ENCODE results near the gene DNAH11. TPM values are rescaled to one million over a fixed set of nuclear protein-coding genes. Genes with fewer than 3 reads are reported as not detected.

The DNAH11 gene
- total RNA-seq, 1 experiment from 2014 or later = 1.0 TPM

- no peak overlapping the region for H3K27ac ChIP-seq
- no peak for DNase-seq
- H3K9me3 ChIP-seq (replicated peaks) = no peaks in the 10 kb centered on the region
- H3K36me3 ChIP-seq = peaks cover 11% of the 10 kb centered on the region
- H3K4me3 ChIP-seq = no peak overlapping the region
- H3K4me1 ChIP-seq = no peaks in the 10 kb centered on the region
- no peaks in the 10 kb centered on the region for H3K27me3 ChIP-seq
Observed at GRCh38 chr7:21939136-21939857, 396.5 kb downstream of the DNAH11 start.

- no peaks in the 10 kb centered on the region for H3K4me1 ChIP-seq
- no peaks in the 10 kb centered on the region for H3K9me3 ChIP-seq (replicated peaks)
- H3K36me3 ChIP-seq = peaks cover 11% of the 10 kb centered on the region
- H3K27me3 ChIP-seq = no peaks in the 10 kb centered on the region
- no peak overlapping the region for H3K27ac ChIP-seq
- no peak for DNase-seq
- H3K4me3 ChIP-seq = no peak overlapping the region
Observed at GRCh38 chr7:21939858-21940372, 397.1 kb downstream of the DNAH11 start.

- Histone ChIP-seq H3K27me3 (no peaks in the 10 kb centered on the region), H3K9me3 (replicated peaks) (no peaks in the 10 kb centered on the region), H3K27ac (no peak overlapping the region), H3K36me3 (peaks cover 11% of the 10 kb centered on the region), H3K4me3 (no peak overlapping the region), H3K4me1 (peaks cover 6% of the 10 kb centered on the region)
- no peak for DNase-seq
Observed at GRCh38 chr7:21941611-21942141, 398.8 kb downstream of the DNAH11 start.

DNA sequence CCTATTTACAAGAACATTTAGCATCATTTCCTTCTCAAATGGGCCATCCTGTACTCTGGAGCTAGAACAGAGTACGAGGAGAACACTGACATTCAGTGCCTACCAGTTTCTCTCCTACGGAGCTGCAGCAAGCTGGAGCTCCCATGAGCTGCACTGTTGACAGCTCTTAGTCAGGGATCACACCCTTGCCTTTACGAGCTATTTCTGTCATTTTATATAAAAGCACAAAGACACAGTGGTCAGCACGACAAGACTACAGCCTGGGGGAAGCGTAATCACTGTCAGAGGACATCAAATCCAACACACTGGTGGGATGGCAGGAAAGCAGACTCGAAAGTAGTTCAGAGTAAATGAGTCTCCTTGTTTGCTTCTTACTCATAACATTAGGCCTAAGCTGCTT is 400.1 kb downstream of the DNAH11 start:
- H3K4me3 ChIP-seq = no peak overlapping the region
- H3K36me3 ChIP-seq = peaks cover 7% of the 10 kb centered on the region
- DNase-seq = no peak
- no peaks in the 10 kb centered on the region for H3K9me3 ChIP-seq (replicated peaks)
- H3K27me3 ChIP-seq = no peaks in the 10 kb centered on the region
- H3K4me1 ChIP-seq = peaks cover 10% of the 10 kb centered on the region
- no peak overlapping the region for H3K27ac ChIP-seq

DNA sequence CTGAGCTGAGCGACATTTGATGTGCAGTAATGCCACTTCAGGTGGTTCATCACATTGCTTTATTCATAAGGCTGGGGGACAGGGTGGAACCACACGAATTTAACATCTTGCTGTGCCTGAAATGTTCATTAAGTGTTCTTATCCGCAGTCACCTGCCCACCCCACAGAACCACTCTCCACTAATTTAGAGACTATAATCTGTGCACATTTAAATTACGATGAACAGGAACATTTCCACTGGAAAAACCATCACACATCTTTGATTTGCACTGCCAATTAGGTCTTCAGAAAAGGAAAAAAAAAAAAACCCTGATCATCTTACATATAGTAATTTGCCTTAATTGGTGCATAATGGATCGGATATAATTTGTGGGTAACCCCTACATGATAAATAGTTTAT is 400.6 kb downstream of the DNAH11 start:
- Histone ChIP-seq H3K27me3 (no peaks in the 10 kb centered on the region), H3K4me3 (no peak overlapping the region), H3K9me3 (replicated peaks) (no peaks in the 10 kb centered on the region), H3K4me1 (peaks cover 10% of the 10 kb centered on the region), H3K36me3 (peaks cover 2% of the 10 kb centered on the region), H3K27ac (no peak overlapping the region)
- no peak for DNase-seq

GRCh38 chr7:21944616-21945453 is 402.0 kb downstream of the DNAH11 start:
- Histone ChIP-seq H3K4me3 (peak overlapping the region; percentile 96), H3K9me3 (replicated peaks) (no peaks in the 10 kb centered on the region), H3K27me3 (no peaks in the 10 kb centered on the region), H3K36me3 (no peaks in the 10 kb centered on the region), H3K4me1 (peaks cover 10% of the 10 kb centered on the region), H3K27ac (peak overlapping the region; percentile 100)
- peak in 1 of 2 experiments; percentile 56 for DNase-seq

GRCh38 chr7:21945454-21946221 is 402.8 kb downstream of the DNAH11 start, which contains the start of gene CDCA7L:
Gene CDCA7L, minus strand, starts transcription at chr7:21945899. Its CDS starts 95 bp downstream, at chr7:21945804.
- H3K36me3 ChIP-seq = no peaks in the 10 kb centered on the region
- peak; percentile 93 to 94 for DNase-seq
- H3K9me3 ChIP-seq (replicated peaks) = no peaks in the 10 kb centered on the region
- peaks cover 10% of the 10 kb centered on the region for H3K4me1 ChIP-seq
- H3K4me3 ChIP-seq = peak within 1 kb of the TSS; percentile 96
- no peaks in the 10 kb centered on the region for H3K27me3 ChIP-seq
- peak within 1 kb of the TSS; percentile 100 for H3K27ac ChIP-seq

GRCh38 chr7:21946222-21946709 is 403.4 kb downstream of the DNAH11 start:
- H3K36me3 ChIP-seq = no peaks in the 10 kb centered on the region
- H3K27ac ChIP-seq = peak overlapping the region; percentile 100
- peak overlapping the region; percentile 96 for H3K4me3 ChIP-seq
- H3K9me3 ChIP-seq (replicated peaks) = no peaks in the 10 kb centered on the region
- H3K27me3 ChIP-seq = no peaks in the 10 kb centered on the region
- no peak for DNase-seq
- H3K4me1 ChIP-seq = peaks cover 10% of the 10 kb centered on the region

DNA sequence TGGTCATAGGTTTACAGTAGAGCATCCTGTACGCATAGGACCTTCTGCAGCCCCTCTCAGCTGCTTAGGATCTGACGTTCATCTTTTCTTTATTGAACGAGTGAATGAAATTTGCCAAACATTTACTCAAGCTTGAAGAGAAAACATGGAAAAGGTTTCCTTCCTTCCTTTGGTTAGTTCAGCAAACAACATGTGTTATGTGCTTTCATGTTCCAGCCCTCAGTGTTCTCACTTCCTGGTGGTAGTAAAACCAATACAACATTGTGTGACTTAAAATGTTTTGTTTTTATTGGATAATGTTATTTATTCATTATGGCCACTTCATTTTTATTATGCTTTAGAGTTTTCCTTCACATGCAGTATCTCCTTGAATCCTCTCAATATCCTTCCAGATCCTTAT is 404.2 kb downstream of the DNAH11 start:
- peaks cover 10% of the 10 kb centered on the region for H3K4me1 ChIP-seq
- no peaks in the 10 kb centered on the region for H3K9me3 ChIP-seq (replicated peaks)
- H3K27me3 ChIP-seq = no peaks in the 10 kb centered on the region
- DNase-seq = no peak
- no peak overlapping the region for H3K27ac ChIP-seq
- no peaks in the 10 kb centered on the region for H3K36me3 ChIP-seq
- no peak overlapping the region for H3K4me3 ChIP-seq

- no peaks in the 10 kb centered on the region for H3K27me3 ChIP-seq
- no peak for DNase-seq
- peaks cover 10% of the 10 kb centered on the region for H3K4me1 ChIP-seq
- no peaks in the 10 kb centered on the region for H3K36me3 ChIP-seq
- no peak overlapping the region for H3K27ac ChIP-seq
- no peaks in the 10 kb centered on the region for H3K9me3 ChIP-seq (replicated peaks)
- H3K4me3 ChIP-seq = no peak overlapping the region
Observed at GRCh38 chr7:21947946-21948345, 405.1 kb downstream of the DNAH11 start.

DNA sequence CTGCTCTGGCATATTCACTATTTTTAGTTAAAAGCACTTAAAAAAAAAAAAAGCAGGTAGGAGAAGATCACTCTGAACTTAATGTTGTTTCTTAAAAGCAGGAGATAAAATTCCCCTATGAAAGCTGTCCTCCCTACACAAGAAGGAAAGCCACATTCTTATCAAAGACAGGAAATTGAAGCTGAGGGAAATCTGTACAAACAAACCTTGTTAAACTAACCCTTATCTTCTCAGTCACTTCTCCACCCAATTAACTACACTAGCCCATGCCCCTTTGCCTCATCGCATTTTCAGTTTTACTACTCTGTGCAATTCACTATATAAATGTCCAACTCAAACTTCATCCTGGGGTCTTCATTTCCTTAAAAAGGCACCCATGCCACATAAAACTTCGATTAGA is 405.5 kb downstream of the DNAH11 start:
- Histone ChIP-seq H3K9me3 (replicated peaks) (no peaks in the 10 kb centered on the region), H3K27ac (no peak overlapping the region), H3K36me3 (no peaks in the 10 kb centered on the region), H3K4me1 (peaks cover 10% of the 10 kb centered on the region), H3K27me3 (no peaks in the 10 kb centered on the region), H3K4me3 (no peak overlapping the region)
- no peak for DNase-seq

DNA sequence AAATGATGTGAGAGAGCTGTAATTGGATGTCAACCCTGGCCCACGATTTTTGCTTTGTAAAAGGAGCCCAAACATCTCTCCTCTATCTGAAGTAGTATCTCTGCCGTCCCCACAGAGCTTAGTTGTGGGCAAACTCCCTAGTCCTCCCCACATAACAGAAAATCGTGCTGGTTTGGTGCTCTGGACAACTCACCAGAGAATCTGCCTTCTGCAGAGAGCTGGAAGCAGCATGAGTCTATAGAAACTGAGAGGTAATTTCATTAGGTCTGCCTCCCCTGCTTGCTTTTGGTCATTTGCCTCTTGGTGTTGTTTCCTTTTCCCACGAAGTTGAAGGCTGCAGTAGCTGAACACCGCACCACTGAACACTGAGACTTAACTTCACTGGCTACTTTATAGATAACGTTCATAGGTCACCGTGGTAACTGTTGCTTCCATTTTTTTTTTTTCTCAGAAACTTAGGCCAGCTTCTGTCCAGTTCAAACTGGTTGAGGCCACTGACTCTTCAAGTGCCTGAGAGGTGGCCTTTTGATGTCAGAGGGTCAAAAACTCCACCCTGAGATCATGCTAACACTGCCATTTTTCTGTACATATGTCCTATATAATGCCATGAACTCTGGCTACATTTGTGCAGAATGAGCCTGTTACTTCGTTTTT is 406.2 kb downstream of the DNAH11 start:
- no peak for DNase-seq
- peaks cover 10% of the 10 kb centered on the region for H3K4me1 ChIP-seq

More for the DNA sequence above, 406.2 kb downstream of the DNAH11 start:
- H3K4me3 ChIP-seq = no peak overlapping the region
- H3K36me3 ChIP-seq = no peaks in the 10 kb centered on the region
- no peaks in the 10 kb centered on the region for H3K9me3 ChIP-seq (replicated peaks)
- H3K27me3 ChIP-seq = no peaks in the 10 kb centered on the region
- H3K27ac ChIP-seq = no peak overlapping the region

All from SJCRH30 (cell line).